HEK293 (cell line): Measurements from ENCODE around the gene ZNF597.

Experiments used
- CTCF ChIA-PET: fragments of 350-600 bp; formaldehyde crosslinking; extraction: SDS; loops from one replicate; lab custom pipeline; 2021; ENCODE audit warnings: antibody characterized with exemption; lab: Yijun Ruan, JAX
- POLR2A ChIA-PET: fragments of 300-600 bp; formaldehyde crosslinking; extraction: SDS; loops from one replicate; lab custom pipeline; 2020; ENCODE audit warnings: antibody characterized with exemption, inconsistent platforms; lab: Yijun Ruan, JAX
- H3K27ac ChIP-seq: fragments of 200-500 bp; sonication (Bioruptor generic); 2 replicates; pipeline ENCODE4 v1.5.1; 2014; ENCODE audit warnings: low read depth, low read length, control low read depth, inconsistent platforms; ENCODE audit errors: extremely low read depth
- H3K36me3 ChIP-seq, 2 experiments: fragments of 200-500 bp in 1 of 2; sonication (Bioruptor generic) in 1 of 2; 1 replicate in 1 of 2; 2 replicates in 1 of 2; pipeline ENCODE4 v1.5.1; 2014 to 2017; ENCODE audit warnings: inconsistent platforms in 2 of 2, low read length in 2 of 2; ENCODE audit not compliant: control insufficient read depth in 2 of 2, insufficient read depth in 1 of 2
- H3K4me1 ChIP-seq: fragments of 200-500 bp; sonication (Bioruptor generic); 2 replicates; pipeline ENCODE4 v1.5.1; 2014; ENCODE audit warnings: mild to moderate bottlenecking, low read length, inconsistent platforms; ENCODE audit not compliant: control insufficient read depth, insufficient read depth
- H3K4me3 ChIP-seq: 2 replicates; pipeline ENCODE4 v1.5.1; 2011; ENCODE audit warnings: low read depth, mild to moderate bottlenecking, control low read depth, low read length, moderate library complexity
- H3K9me3 ChIP-seq: fragments of 200-500 bp; sonication (Bioruptor generic); 2 replicates; pipeline ENCODE4 v1.5.1; 2014; ENCODE audit warnings: low read depth, low read length, inconsistent platforms; ENCODE audit not compliant: control insufficient read depth, insufficient read depth
- CTCF ChIP-seq: fragments of 450-650 bp; formaldehyde crosslinking; IDR thresholded peaks from 2 replicates; pipeline ENCODE4 v1.5.1; 2016; ENCODE audit warnings: missing biosample characterization, missing genetic modification characterization
- EGR2 ChIP-seq: fragments of 450-650 bp; formaldehyde crosslinking; IDR thresholded peaks from 2 replicates; pipeline ENCODE4 v1.5.1; 2016; ENCODE audit warnings: low read depth, missing biosample characterization, missing genetic modification characterization
- HOXA7 ChIP-seq: sonication (generic); formaldehyde crosslinking; IDR thresholded peaks from 2 replicates; pipeline ENCODE4 v1.8.1; 2022; ENCODE audit warnings: missing genetic modification reagents, borderline replicate concordance
- HOXD13 ChIP-seq: sonication (generic); formaldehyde crosslinking; IDR thresholded peaks from 2 replicates; pipeline ENCODE4 v1.8.0; 2022; ENCODE audit warnings: missing genetic modification reagents, borderline replicate concordance
- KLF9 ChIP-seq: fragments of 450-650 bp; formaldehyde crosslinking; IDR thresholded peaks from 2 replicates; pipeline ENCODE4 v1.5.1; 2016; ENCODE audit warnings: missing biosample characterization, missing genetic modification characterization, low read depth
- MZF1 ChIP-seq: fragments of 450-650 bp; formaldehyde crosslinking; IDR thresholded peaks from 2 replicates; pipeline ENCODE4 v1.5.1; 2017; ENCODE audit warnings: missing biosample characterization, missing genetic modification characterization, borderline replicate concordance
- OVOL3 ChIP-seq: fragments of 450-650 bp; formaldehyde crosslinking; IDR thresholded peaks from 2 replicates; pipeline ENCODE4 v1.5.1; 2016; ENCODE audit warnings: missing biosample characterization, missing genetic modification characterization
- PRDM1 ChIP-seq: fragments of 450-650 bp; formaldehyde crosslinking; IDR thresholded peaks from 2 replicates; pipeline ENCODE4; 2016; ENCODE audit warnings: missing biosample characterization, missing genetic modification characterization
- SP7 ChIP-seq: fragments of 450-650 bp; formaldehyde crosslinking; IDR thresholded peaks from 2 replicates; pipeline ENCODE4 v1.5.1; 2016; ENCODE audit warnings: missing biosample characterization, missing genetic modification characterization
- TRIM28 ChIP-seq: IDR thresholded peaks from 2 replicates; pipeline ENCODE4 v1.6.1; 2011; ENCODE audit warnings: low read length, control low read depth, borderline replicate concordance
- ZBTB26 ChIP-seq: fragments of 450-650 bp; formaldehyde crosslinking; optimal IDR thresholded peaks from 2 replicates; pipeline ENCODE3; 2016; ENCODE audit warnings: missing biosample characterization, mild to moderate bottlenecking, missing genetic modification characterization
- ZBTB44 ChIP-seq: fragments of 450-650 bp; IDR thresholded peaks from 2 replicates; pipeline ENCODE4 v1.5.1; 2018; ENCODE audit warnings: missing biosample characterization, mild to moderate bottlenecking, missing genetic modification characterization
- ZFHX2 ChIP-seq: fragments of 450-650 bp; formaldehyde crosslinking; conservative IDR thresholded peaks from 2 replicates; pipeline ENCODE4 v1.5.1; 2016; ENCODE audit warnings: missing biosample characterization, missing genetic modification characterization
- ZNF114 ChIP-seq: fragments of 450-650 bp; formaldehyde crosslinking; IDR thresholded peaks from 2 replicates; pipeline ENCODE4 v1.5.0; 2017; ENCODE audit warnings: missing biosample characterization, missing genetic modification characterization
- ZNF202 ChIP-seq: fragments of 450-650 bp; formaldehyde crosslinking; IDR thresholded peaks from 2 replicates; pipeline ENCODE4 v1.5.1; 2016; ENCODE audit warnings: missing biosample characterization, missing genetic modification characterization, borderline replicate concordance
- ZNF239 ChIP-seq: fragments of 450-650 bp; formaldehyde crosslinking; IDR thresholded peaks from 2 replicates; pipeline ENCODE4 v1.5.1; 2016; ENCODE audit warnings: missing biosample characterization, missing genetic modification characterization
- ZNF48 ChIP-seq: fragments of 450-650 bp; formaldehyde crosslinking; IDR thresholded peaks from 2 replicates; pipeline ENCODE4 v1.5.1; 2016; ENCODE audit warnings: missing biosample characterization, missing genetic modification characterization
- ZNF521 ChIP-seq: fragments of 450-650 bp; formaldehyde crosslinking; IDR thresholded peaks from 2 replicates; pipeline ENCODE4 v1.5.1; 2017; ENCODE audit warnings: missing biosample characterization, mild to moderate bottlenecking, missing genetic modification characterization
- ZNF560 ChIP-seq: fragments of 450-650 bp; formaldehyde crosslinking; IDR thresholded peaks from 2 replicates; pipeline ENCODE4 v1.5.1; 2017; ENCODE audit warnings: missing biosample characterization, missing genetic modification characterization, borderline replicate concordance
- ZNF639 ChIP-seq: fragments of 450-650 bp; formaldehyde crosslinking; IDR thresholded peaks from 2 replicates; pipeline ENCODE4 v1.5.1; 2016; ENCODE audit warnings: missing biosample characterization, missing genetic modification characterization
- ZNF664 ChIP-seq: fragments of 450-650 bp; formaldehyde crosslinking; IDR thresholded peaks from 2 replicates; pipeline ENCODE4 v1.5.1; 2016; ENCODE audit warnings: missing biosample characterization, missing genetic modification characterization
- ZNF701 ChIP-seq: fragments of 450-650 bp; formaldehyde crosslinking; IDR thresholded peaks from 2 replicates; pipeline ENCODE4 v1.5.1; 2016; ENCODE audit warnings: missing biosample characterization, missing genetic modification characterization
- ZSCAN23 ChIP-seq: fragments of 450-650 bp; formaldehyde crosslinking; IDR thresholded peaks from 2 replicates; pipeline ENCODE4 v1.5.1; 2016; ENCODE audit warnings: missing biosample characterization, missing genetic modification characterization

Gene ZNF597

GRCh38 chr16:3490911-3491629 is 47.8 kb upstream of the ZNF597 start:
- no peak overlapping the region for H3K27ac ChIP-seq
- TF ChIP-seq SP7 (tag by site-specific recombination) = no peak
- no peak for TF ChIP-seq ZNF701 (tag by site-specific recombination)
- TF ChIP-seq ZBTB26 = no peak
- no peak for TF ChIP-seq ZNF639 (tag by site-specific recombination)
- TF ChIP-seq EGR2 (tag by site-specific recombination) = peak; percentile 53
- no peak for TF ChIP-seq MZF1
- TF ChIP-seq ZNF664 (tag by site-specific recombination) = no peak
- TF ChIP-seq CTCF (tag by site-specific recombination) = peak; percentile 26; the same call in 1 of the 2 replicates
- TF ChIP-seq ZNF202 = no peak
- peak; percentile 54 for TF ChIP-seq ZFHX2
- TF ChIP-seq ZBTB44 (tag by site-specific recombination) = no peak
- no peak for TF ChIP-seq KLF9 (tag by site-specific recombination)
- TF ChIP-seq ZNF48 = no peak
- no peak for TF ChIP-seq HOXA7
- no peak for TF ChIP-seq PRDM1 (tag by site-specific recombination)
- no peak for TF ChIP-seq HOXD13 (CRISPR knock-in tag)
- TF ChIP-seq, all 188 proteins: peak for 3
- H3K4me3 ChIP-seq = no peak overlapping the region
- ChIA-PET POLR2A (interaction anchor here (0.7 to 1.1 kb wide), 2 partner anchors 12 to 62 kb away, joined by 3 read pairs; no protein-coding TSS in a partner anchor), CTCF (interaction anchor here (1.1 kb wide), 1 partner anchor 13 kb away, joined by 3 read pairs; no protein-coding TSS in a partner anchor)
- H3K36me3 ChIP-seq = peaks cover 0 to 19% of the 10 kb centered on the region in 2 experiments; a peak in 1 of 3 replicates
- no peaks in the 10 kb centered on the region for H3K9me3 ChIP-seq
- H3K4me1 ChIP-seq = no peaks in the 10 kb centered on the region

- ChIA-PET CTCF (no interaction called here), POLR2A (interaction anchor here (0.5 to 0.6 kb wide), 3 partner anchors 203 to 301 kb away, joined by 4 to 7 read pairs (median 4); no protein-coding TSS in a partner anchor)
- no peak overlapping the region for H3K4me3 ChIP-seq
- no peaks in the 10 kb centered on the region for H3K9me3 ChIP-seq
- H3K27ac ChIP-seq = no peak overlapping the region
- H3K4me1 ChIP-seq = no peaks in the 10 kb centered on the region
- peaks cover 0 to 42% of the 10 kb centered on the region in 2 experiments; a peak in 1 of 3 replicates for H3K36me3 ChIP-seq
- no peak for TF ChIP-seq ZNF521 (tag by site-specific recombination)
- TF ChIP-seq ZNF560 = no peak
- no peak for TF ChIP-seq ZNF114 (tag by site-specific recombination)
- TF ChIP-seq OVOL3 (tag by site-specific recombination) = no peak
- TF ChIP-seq ZNF239 (tag by site-specific recombination) = no peak
- no peak for TF ChIP-seq ZSCAN23 (tag by site-specific recombination)
- TF ChIP-seq TRIM28 = no peak
Observed at GRCh38 chr16:3488801-3489200, 45.5 kb upstream of the ZNF597 start.
